CD14-positive monocyte (primary cell): ENCODE data around the gene USP31. TPM values are rescaled to one million over a fixed set of nuclear protein-coding genes. Genes with fewer than 3 reads are reported as not detected.

ENCODE experiments used
- DNase-seq, 3 donors: peaks; one replicate each; pipeline ENCODE4 v3.0.0-alpha.2; 2011 to 2022
- H2AFZ ChIP-seq: 2 replicates; pipeline ENCODE4 v1.6.0; 2012; ENCODE audit warnings: mild to moderate bottlenecking, low read depth, low read length, inconsistent platforms; ENCODE audit not compliant: insufficient read depth, poor library complexity, severe bottlenecking
- H3K27ac ChIP-seq, 2 donors: 1 replicate in 1 of 2; 2 replicates in 1 of 2; pipeline ENCODE4 v1.5.1; 2012 to 2013; ENCODE audit warnings: low read length in 2 of 2, control low read depth in 1 of 2, inconsistent platforms in 1 of 2, low read depth in 1 of 2, mild to moderate bottlenecking in 1 of 2
- H3K27me3 ChIP-seq, 2 donors: one replicate each; pipeline versions ENCODE4 v1.6.0 to v1.6.1; 2011 to 2013; ENCODE audit warnings: low read length in 2 of 2; ENCODE audit not compliant: control insufficient read depth in 2 of 2, insufficient read depth in 2 of 2
- H3K36me3 ChIP-seq, 2 donors: replicated peaks in 1 of 2; 1 replicate in 1 of 2; 2 replicates in 1 of 2; pipeline versions ENCODE4 v1.5.1 to v1.6.1; 2012 to 2013; ENCODE audit warnings: low read length in 2 of 2, control low read depth in 1 of 2, inconsistent platforms in 1 of 2, mild to moderate bottlenecking in 1 of 2; ENCODE audit not compliant: insufficient read depth in 2 of 2, control insufficient read depth in 1 of 2
- H3K4me1 ChIP-seq, 2 donors: 1 replicate in 1 of 2; 2 replicates in 1 of 2; pipeline versions ENCODE4 v1.5.1 to v1.6.1; 2012 to 2013; ENCODE audit warnings: low read length in 2 of 2, control low read depth in 1 of 2, inconsistent platforms in 1 of 2, mild to moderate bottlenecking in 1 of 2, moderate library complexity in 1 of 2; ENCODE audit not compliant: insufficient read depth in 2 of 2, control insufficient read depth in 1 of 2
- H3K4me2 ChIP-seq: replicated peaks from 2 replicates; pipeline ENCODE3; 2012; ENCODE audit warnings: low read length, moderate library complexity, mild to moderate bottlenecking; ENCODE audit not compliant: poor library complexity, severe bottlenecking; ENCODE audit errors: extremely low read depth
- H3K4me3 ChIP-seq, 3 experiments: fragments of 200-600 bp in 1 of 3; sonication (generic) in 1 of 3; replicated peaks in 1 of 3; 1 replicate in 2 of 3; 2 replicates in 1 of 3; pipeline ENCODE4 v1.5.1; 2011 to 2013; ENCODE audit warnings: low read length in 3 of 3, mild to moderate bottlenecking in 3 of 3, control low read depth in 2 of 3, low read depth in 2 of 3, inconsistent platforms in 1 of 3, moderate library complexity in 1 of 3
- H3K79me2 ChIP-seq: 2 replicates; pipeline ENCODE4 v1.6.0; 2012; ENCODE audit warnings: mild to moderate bottlenecking, control low read depth, inconsistent platforms, low read length, moderate library complexity; ENCODE audit not compliant: insufficient read depth
- H3K9ac ChIP-seq: 2 replicates; pipeline ENCODE4 v1.6.0; 2017; ENCODE audit warnings: low read length, mild to moderate bottlenecking; ENCODE audit not compliant: insufficient read depth, poor library complexity, severe bottlenecking
- H3K9me3 ChIP-seq, 2 donors: replicated peaks in 1 of 2; 1 replicate in 1 of 2; 2 replicates in 1 of 2; pipeline versions ENCODE4 v1.5.1 to v1.6.1; 2012 to 2013; ENCODE audit warnings: low read length in 2 of 2, control low read depth in 1 of 2; ENCODE audit not compliant: control insufficient read depth in 1 of 2, insufficient read depth in 1 of 2
- H4K20me1 ChIP-seq: 2 replicates; pipeline ENCODE4 v1.6.0; 2012; ENCODE audit warnings: mild to moderate bottlenecking, low read length, control low read depth, moderate library complexity; ENCODE audit not compliant: insufficient read depth
- H3K27ac Mint-ChIP-seq, 7 donors: one replicate each; pipeline ENCODE4 v1.8.0; 2020; ENCODE audit warnings: mild to moderate bottlenecking in 7 of 7, mixed read lengths in 7 of 7, moderate library complexity in 6 of 7, inconsistent platforms in 2 of 7
- H3K27me3 Mint-ChIP-seq, 3 donors: one replicate each; pipeline ENCODE4 v1.8.0; 2021 to 2022; ENCODE audit warnings: low read depth in 3 of 3, mild to moderate bottlenecking in 3 of 3, mixed read lengths in 3 of 3, moderate library complexity in 3 of 3, inconsistent platforms in 1 of 3
- H3K36me3 Mint-ChIP-seq, 2 donors: one replicate each; pipeline ENCODE4 v1.8.0; 2020; ENCODE audit warnings: mixed read lengths in 2 of 2, inconsistent platforms in 1 of 2, mild to moderate bottlenecking in 1 of 2
- H3K4me1 Mint-ChIP-seq: one replicate; pipeline ENCODE4 v1.8.0; 2020; ENCODE audit warnings: mild to moderate bottlenecking, mixed read lengths
- H3K4me3 Mint-ChIP-seq, 2 donors: one replicate each; pipeline ENCODE4 v1.8.0; 2020; ENCODE audit warnings: mild to moderate bottlenecking in 2 of 2, mixed read lengths in 2 of 2, moderate library complexity in 1 of 2
- H3K9me3 Mint-ChIP-seq, 7 donors: one replicate each; pipeline ENCODE4 v1.8.0; 2020 to 2022; ENCODE audit warnings: mixed read lengths in 7 of 7, mild to moderate bottlenecking in 6 of 7, moderate library complexity in 6 of 7, inconsistent platforms in 2 of 7
- CTCF ChIP-seq: fragments of 200-600 bp; IDR thresholded peaks from one replicate; pipeline ENCODE4 v1.8.0; 2022; ENCODE audit warnings: antibody characterized with exemption, mild to moderate bottlenecking
- WGBS: methylation state at CpG from one replicate; pipeline ENCODE4 v1.1.5; 2013; ENCODE audit warnings: missing lambda C conversion rate; ENCODE audit not compliant: insufficient coverage; 5-methylcytosine and 5-hydroxymethylcytosine counted together
- intact Hi-C, 2 donors: fragments of 100-400 bp; cut with micrococcal nuclease; formaldehyde crosslinking; loops; one replicate each; pipeline versions ENCODE4 v1.15.0 to v1.15.1; 2023
- polyA plus RNA-seq, 3 donors: library from polyadenylated mRNA; depleted of rRNA in 1 of 3; unstranded in 2 of 3; stranded (reverse) in 1 of 3; fragments of 300-500 nt in 2 of 3; fragments of >200 nt in 1 of 3; fragmentation: Illumina TruSeq in 2 of 3; gene quantifications; 1 replicate in 2 of 3; 2 replicates in 1 of 3; pipeline ENCODE4 v1.2.3, GENCODE V29; 2012 to 2021

USP31 gene
- polyA plus RNA-seq, 3 donors, result 0.15 to 4.1 (median 0.36) TPM

GRCh38 chr16:23185656-23186055, 36.4 kb upstream of the USP31 start:
- Histone ChIP-seq H3K36me3 (no peaks in the 10 kb centered on the region), H3K9me3 (no peaks in the 10 kb centered on the region), H3K27me3 (peaks cover 30 to 51% of the 10 kb centered on the region in 2 donors), H3K9ac (no peak overlapping the region), H3K4me1 (peaks cover 5 to 12% of the 10 kb centered on the region in 2 donors), H3K4me3 (no peak overlapping the region), H3K27ac (no peak overlapping the region), H3K4me2 (no peak overlapping the region), H2AFZ (no peak overlapping the region), H3K79me2 (no peaks in the 10 kb centered on the region), H4K20me1 (no peaks in the 10 kb centered on the region)
- H3K9me3 Mint-ChIP-seq, result peaks cover 0 to 10% (median 6%) of the 10 kb centered on the region in 7 donors
- peaks cover 4% of the 10 kb centered on the region for H3K4me1 Mint-ChIP-seq
- 73% methylated on average over 11 of the region's 11 CpGs for WGBS
- no peak overlapping the region for H3K27ac Mint-ChIP-seq
- H3K27me3 Mint-ChIP-seq, result peaks cover 45 to 67% (median 56%) of the 10 kb centered on the region in 3 donors
- intact Hi-C loops, result loop anchor here in 1 of 2 donors (2.0 kb wide), 1 partner anchor 25 kb away; no protein-coding TSS in a partner anchor
- no peak for DNase-seq
- no peak for TF ChIP-seq CTCF
- H3K36me3 Mint-ChIP-seq, result no peaks in the 10 kb centered on the region
- no peak overlapping the region for H3K4me3 Mint-ChIP-seq

DNA sequence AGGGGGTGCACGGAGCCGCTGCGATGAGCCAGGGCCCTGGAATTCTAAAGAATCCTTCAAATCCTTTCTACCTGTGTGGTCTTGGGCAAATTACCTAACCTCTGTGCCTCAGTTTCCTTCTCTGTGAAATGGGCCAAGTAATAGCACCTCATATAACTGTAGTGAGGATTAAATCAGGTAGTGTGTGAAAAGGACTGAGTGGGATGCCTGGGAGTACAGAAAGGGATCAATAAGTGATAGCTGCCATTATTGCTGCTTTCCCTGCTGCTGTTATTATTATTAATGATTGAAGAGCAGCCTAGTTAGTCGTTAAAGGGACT, 34.3 kb upstream of the USP31 start:
- peaks cover 4% of the 10 kb centered on the region for H3K4me1 Mint-ChIP-seq
- Histone ChIP-seq H3K4me2 (no peak overlapping the region), H2AFZ (no peak overlapping the region), H3K4me1 (peaks cover 5 to 12% of the 10 kb centered on the region in 2 donors), H4K20me1 (no peaks in the 10 kb centered on the region), H3K9me3 (no peaks in the 10 kb centered on the region), H3K36me3 (no peaks in the 10 kb centered on the region), H3K9ac (no peak overlapping the region), H3K27me3 (peaks cover 30 to 51% of the 10 kb centered on the region in 2 donors), H3K79me2 (no peaks in the 10 kb centered on the region), H3K27ac (no peak overlapping the region), H3K4me3 (no peak overlapping the region)
- intact Hi-C loops, result no loop called here
- H3K9me3 Mint-ChIP-seq, result peaks cover 0 to 10% (median 6%) of the 10 kb centered on the region in 7 donors
- no peak overlapping the region for H3K27ac Mint-ChIP-seq
- no CpG with 5 or more reads among the region's 4 CpGs for WGBS
- H3K27me3 Mint-ChIP-seq, result peaks cover 48 to 69% (median 63%) of the 10 kb centered on the region in 3 donors
- peak overlapping the region in 1 of 2 donors; percentile 54 for H3K4me3 Mint-ChIP-seq
- no peaks in the 10 kb centered on the region for H3K36me3 Mint-ChIP-seq
- TF ChIP-seq CTCF, result no peak
- no peak for DNase-seq
